Prostate gland (tissue), 2 donors: ENCODE results near the gene SGMS2. TPM values are rescaled to one million over a fixed set of nuclear protein-coding genes. Genes with fewer than 3 reads are reported as not detected.

Experiments
- DNase-seq: peaks from one replicate; pipeline ENCODE4 v3.0.0-alpha.2; 2019; ENCODE audit warnings: low spot score
- H3K27ac ChIP-seq, 2 donors: fragments of 200-600 bp; sonication (generic); 2 replicates each; pipeline ENCODE4 v1.5.1; 2017 to 2019
- H3K27me3 ChIP-seq: fragments of 200-600 bp; sonication (generic); replicated peaks from 2 replicates; pipeline ENCODE4 v1.5.1; 2019; ENCODE audit not compliant: insufficient read depth
- H3K36me3 ChIP-seq, 2 donors: fragments of 200-600 bp; sonication (generic); 1 replicate in 1 of 2; 2 replicates in 1 of 2; pipeline versions ENCODE4 v1.5.1 to v1.8.1; 2017 to 2019
- H3K4me1 ChIP-seq: fragments of 200-600 bp; sonication (generic); replicated peaks from 2 replicates; pipeline ENCODE4 v1.5.1; 2019
- H3K4me3 ChIP-seq, 2 donors: fragments of 200-600 bp; sonication (generic); 2 replicates each; pipeline ENCODE4 v1.5.1; 2017 to 2019
- H3K9me3 ChIP-seq: fragments of 200-600 bp; sonication (generic); 2 replicates; pipeline ENCODE4 v1.5.1; 2017
- POLR2A ChIP-seq: fragments of 450-650 bp; IDR thresholded peaks from one replicate; pipeline ENCODE4 v1.6.1; 2016; ENCODE audit warnings: antibody characterized with exemption, mild to moderate bottlenecking
- POLR2AphosphoS5 ChIP-seq: sonication (generic); formaldehyde crosslinking; IDR thresholded peaks from one replicate; pipeline ENCODE4 v1.6.1; 2017; ENCODE audit warnings: antibody characterized with exemption
- WGBS: methylation state at CpG from one replicate; pipeline ENCODE4 v1.1.5; 2018; 5-methylcytosine and 5-hydroxymethylcytosine counted together
- intact Hi-C: fragments of 100-400 bp; cut with DNase I; formaldehyde crosslinking; loops from one replicate; pipeline ENCODE4 v1.14.2; 2022
- total RNA-seq, 2 donors: library from RNA; depleted of rRNA; stranded (reverse); fragments of >200 nt; gene quantifications; one replicate each; pipeline ENCODE4 v1.1.0, GENCODE V29; 2016
- TF ChIP-seq, protein P1 (sequence below), 4 experiments: fragments of 200-600 bp in 2 of 4; fragments of 450-650 bp in 2 of 4; sonication (generic) in 2 of 4; IDR thresholded peaks; 1 replicate in 3 of 4; 2 replicates in 1 of 4; pipeline ENCODE4 v1.5.1; 2016 to 2019; ENCODE audit warnings: antibody characterized with exemption in 4 of 4, mild to moderate bottlenecking in 2 of 4, moderate library complexity in 2 of 4

Gene SGMS2
- total RNA-seq, 2 donors from 2014 or later, result 37.4 to 53.6 TPM

DNA sequence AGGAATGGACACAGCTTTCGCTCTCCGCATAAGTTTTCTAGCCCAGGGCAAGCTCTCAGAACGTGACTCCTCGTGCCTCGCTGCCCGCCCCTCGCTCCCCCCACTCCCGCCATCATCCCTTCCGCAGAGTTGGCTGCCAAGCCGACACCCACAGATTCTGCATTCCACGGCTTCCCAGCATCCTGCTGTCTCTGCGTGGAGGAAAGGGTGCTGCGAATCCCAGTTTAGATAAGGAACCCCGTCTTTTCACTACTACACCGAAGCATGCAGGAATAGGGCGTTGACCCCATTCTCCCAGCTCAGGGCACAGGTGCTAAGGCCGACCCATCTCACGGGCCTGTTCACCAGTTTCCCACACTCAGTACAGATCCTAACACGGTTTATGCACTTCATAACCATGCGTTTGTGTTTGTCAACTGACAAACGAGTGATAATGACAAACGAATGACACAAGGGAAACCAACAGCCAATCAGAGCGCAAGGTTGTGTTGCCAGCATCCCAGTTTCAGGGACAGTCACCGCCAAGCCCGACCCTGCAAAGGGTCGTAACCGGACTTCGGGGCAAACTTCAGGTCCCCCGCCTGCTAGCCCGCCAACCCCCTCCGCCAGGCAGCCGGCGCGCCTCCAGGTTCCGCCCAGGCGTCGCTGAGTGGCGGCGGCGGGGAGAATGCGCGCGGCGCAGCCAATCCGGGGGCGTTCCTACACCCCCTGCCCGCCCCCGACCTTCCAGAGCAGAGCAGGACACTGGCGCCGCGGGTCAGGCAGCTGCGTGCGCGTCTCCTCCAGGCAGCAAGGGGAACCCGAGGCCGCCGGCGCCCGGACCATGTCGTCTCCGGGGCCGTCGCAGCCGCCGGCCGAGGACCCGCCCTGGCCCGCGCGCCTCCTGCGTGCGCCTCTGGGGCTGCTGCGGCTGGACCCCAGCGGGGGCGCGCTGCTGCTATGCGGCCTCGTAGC is 106.4 kb downstream of the SGMS2 start, which contains the start of gene CYP2U1:
Gene CYP2U1, plus strand, starts transcription at position 729 of the 954 bp plus-strand sequence. Its CDS starts 95 bp downstream, at position 824.
- H3K4me1 ChIP-seq, result no peaks in the 10 kb centered on the region
- TF ChIP-seq, protein P1, sequence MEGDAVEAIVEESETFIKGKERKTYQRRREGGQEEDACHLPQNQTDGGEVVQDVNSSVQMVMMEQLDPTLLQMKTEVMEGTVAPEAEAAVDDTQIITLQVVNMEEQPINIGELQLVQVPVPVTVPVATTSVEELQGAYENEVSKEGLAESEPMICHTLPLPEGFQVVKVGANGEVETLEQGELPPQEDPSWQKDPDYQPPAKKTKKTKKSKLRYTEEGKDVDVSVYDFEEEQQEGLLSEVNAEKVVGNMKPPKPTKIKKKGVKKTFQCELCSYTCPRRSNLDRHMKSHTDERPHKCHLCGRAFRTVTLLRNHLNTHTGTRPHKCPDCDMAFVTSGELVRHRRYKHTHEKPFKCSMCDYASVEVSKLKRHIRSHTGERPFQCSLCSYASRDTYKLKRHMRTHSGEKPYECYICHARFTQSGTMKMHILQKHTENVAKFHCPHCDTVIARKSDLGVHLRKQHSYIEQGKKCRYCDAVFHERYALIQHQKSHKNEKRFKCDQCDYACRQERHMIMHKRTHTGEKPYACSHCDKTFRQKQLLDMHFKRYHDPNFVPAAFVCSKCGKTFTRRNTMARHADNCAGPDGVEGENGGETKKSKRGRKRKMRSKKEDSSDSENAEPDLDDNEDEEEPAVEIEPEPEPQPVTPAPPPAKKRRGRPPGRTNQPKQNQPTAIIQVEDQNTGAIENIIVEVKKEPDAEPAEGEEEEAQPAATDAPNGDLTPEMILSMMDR (IDR thresholded peaks at IDR 0.05), result peak in 2 of 4 experiments; percentile 32 to 44
- TF ChIP-seq POLR2A, result peak; percentile 63
- TF ChIP-seq POLR2AphosphoS5, result peak; percentile 72
- DNase-seq, result peak; percentile 86
- no peaks in the 10 kb centered on the region for H3K36me3 ChIP-seq
- intact Hi-C loops, result loop anchor here (5.0 kb wide), 1 partner anchor 61 kb away; no protein-coding TSS in a partner anchor
- H3K27me3 ChIP-seq, result no peaks in the 10 kb centered on the region
- peak within 1 kb of the TSS; percentile 70 to 74 for H3K27ac ChIP-seq
- H3K4me3 ChIP-seq, result peak within 1 kb of the TSS; percentile 71 to 79
- WGBS, result 2% methylated on average over 74 of the region's 78 CpGs
- H3K9me3 ChIP-seq, result no peaks in the 10 kb centered on the region

DNA sequence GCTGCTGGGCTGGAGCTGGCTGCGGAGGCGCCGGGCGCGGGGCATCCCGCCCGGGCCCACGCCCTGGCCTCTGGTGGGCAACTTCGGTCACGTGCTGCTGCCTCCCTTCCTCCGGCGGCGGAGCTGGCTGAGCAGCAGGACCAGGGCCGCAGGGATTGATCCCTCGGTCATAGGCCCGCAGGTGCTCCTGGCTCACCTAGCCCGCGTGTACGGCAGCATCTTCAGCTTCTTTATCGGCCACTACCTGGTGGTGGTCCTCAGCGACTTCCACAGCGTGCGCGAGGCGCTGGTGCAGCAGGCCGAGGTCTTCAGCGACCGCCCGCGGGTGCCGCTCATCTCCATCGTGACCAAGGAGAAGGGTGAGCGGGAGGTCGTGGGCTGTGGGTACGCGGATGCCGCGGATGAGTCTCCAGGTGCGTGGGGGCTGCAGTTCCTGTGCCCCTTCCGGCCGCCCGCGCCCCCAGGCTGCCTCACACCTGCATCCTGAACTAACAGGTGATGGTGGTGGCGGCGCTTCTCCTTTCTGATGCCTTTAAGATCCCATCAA is 107.1 kb downstream of the SGMS2 start:
- 1% methylated on average over 30 of the region's 45 CpGs for WGBS
- intact Hi-C loops, result loop anchor here (5.0 kb wide), 1 partner anchor 60 kb away; no protein-coding TSS in a partner anchor
- no peaks in the 10 kb centered on the region for H3K9me3 ChIP-seq

DNA sequence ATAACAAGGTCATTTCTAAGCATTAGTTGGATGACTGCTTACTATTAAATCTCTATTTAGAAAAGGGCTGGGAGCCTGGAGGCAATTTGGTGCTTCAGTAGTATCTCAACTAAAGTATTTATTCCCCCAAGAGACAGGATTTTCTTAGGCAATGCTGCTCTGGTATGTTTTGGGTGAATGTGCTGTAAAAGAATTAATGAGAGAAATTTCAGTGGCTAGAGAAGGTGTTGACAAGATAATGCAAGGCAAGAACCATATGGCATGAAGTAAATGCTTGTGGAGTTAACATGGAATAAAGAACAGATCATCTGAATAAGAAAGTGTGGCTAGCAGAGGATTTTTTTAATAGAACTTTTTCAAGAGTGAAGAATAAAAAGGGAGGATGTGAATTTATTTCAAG is 110.5 kb downstream of the SGMS2 start:
- no peak overlapping the region for H3K27ac ChIP-seq
- H3K4me1 ChIP-seq, result no peaks in the 10 kb centered on the region
- intact Hi-C loops, result no loop called here
- no peaks in the 10 kb centered on the region for H3K27me3 ChIP-seq
- no peak for TF ChIP-seq POLR2AphosphoS5
- TF ChIP-seq, protein P1 (IDR thresholded peaks at IDR 0.05), result no peak
- H3K36me3 ChIP-seq, result no peaks in the 10 kb centered on the region
- H3K4me3 ChIP-seq, result no peak overlapping the region
- no peak for DNase-seq
- H3K9me3 ChIP-seq, result no peaks in the 10 kb centered on the region

More for the DNA sequence above, 107.1 kb downstream of the SGMS2 start:
- H3K4me1 ChIP-seq, result no peaks in the 10 kb centered on the region
- peak overlapping the region; percentile 71 to 79 for H3K4me3 ChIP-seq
- no peaks in the 10 kb centered on the region for H3K27me3 ChIP-seq
- peak overlapping the region; percentile 70 to 74 for H3K27ac ChIP-seq
- no peak for TF ChIP-seq POLR2A
- TF ChIP-seq, protein P1 (IDR thresholded peaks at IDR 0.05), result no peak
- no peaks in the 10 kb centered on the region for H3K36me3 ChIP-seq
- DNase-seq, result peak; percentile 8

DNA sequence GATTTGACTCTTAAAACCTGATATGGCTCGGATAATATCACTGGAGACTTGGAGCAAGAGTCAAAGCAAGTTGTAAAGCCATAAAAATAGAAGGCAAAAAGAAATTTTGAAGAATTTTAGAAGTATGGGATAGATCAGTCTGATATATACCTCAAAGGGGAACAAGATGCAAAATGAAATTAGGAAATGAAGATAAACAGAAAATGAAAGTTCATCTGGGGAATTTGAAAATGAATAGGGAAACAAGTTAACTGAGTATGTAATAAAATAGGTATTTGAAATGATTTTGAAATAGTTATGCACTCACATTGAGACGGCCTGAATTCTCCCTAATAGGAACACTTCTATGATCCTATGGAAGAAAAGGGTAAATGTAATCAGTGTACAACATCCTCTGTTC is 112.3 kb downstream of the SGMS2 start:
- Histone ChIP-seq H3K4me3 (no peak overlapping the region), H3K27ac (no peak overlapping the region), H3K27me3 (no peaks in the 10 kb centered on the region), H3K9me3 (no peaks in the 10 kb centered on the region), H3K36me3 (no peaks in the 10 kb centered on the region), H3K4me1 (no peaks in the 10 kb centered on the region)
- TF ChIP-seq, protein P1 (IDR thresholded peaks at IDR 0.05), result no peak
- TF ChIP-seq POLR2AphosphoS5, result no peak
- 90% methylated on average over 2 of the region's 2 CpGs for WGBS
- intact Hi-C loops, result no loop called here
- DNase-seq, result no peak
